HepG2 (cell line): ENCODE data around the gene ARL6IP4. TPM values are rescaled to one million over a fixed set of nuclear protein-coding genes. Genes with fewer than 3 reads are reported as not detected.

Experiments
- ARNTL ChIP-seq: sonication (generic); formaldehyde crosslinking; IDR thresholded peaks from 2 replicates; pipeline ENCODE4 v1.4.0; 2020; ENCODE audit warnings: mild to moderate bottlenecking, missing genetic modification reagents
- DBP ChIP-seq: sonication (generic); formaldehyde crosslinking; IDR thresholded peaks from 2 replicates; pipeline ENCODE4 v1.4.0; 2020; ENCODE audit warnings: missing genetic modification reagents; ENCODE audit errors: not compliant biosample characterization
- JUNB ChIP-seq: sonication (generic); formaldehyde crosslinking; IDR thresholded peaks from 2 replicates; pipeline ENCODE4 v1.8.0; 2022; ENCODE audit warnings: missing genetic modification reagents, mild to moderate bottlenecking, borderline replicate concordance
- KLF12 ChIP-seq: sonication (generic); formaldehyde crosslinking; IDR thresholded peaks from 2 replicates; pipeline ENCODE4 v1.4.0; 2020; ENCODE audit warnings: missing genetic modification reagents, borderline replicate concordance
- MAZ ChIP-seq, 2 experiments: sonication (generic) in 1 of 2; formaldehyde crosslinking in 1 of 2; IDR thresholded peaks; 2 replicates each; pipeline versions ENCODE4 v1.5.0 to v1.6.1; 2012 to 2020; ENCODE audit warnings: low read depth in 2 of 2, mild to moderate bottlenecking in 2 of 2, borderline replicate concordance in 1 of 2, improper control_type of control experiment in 1 of 2, low read length in 1 of 2, missing genetic modification reagents in 1 of 2, moderate library complexity in 1 of 2
- PLSCR1 ChIP-seq: sonication (generic); formaldehyde crosslinking; IDR thresholded peaks from 2 replicates; pipeline ENCODE4 v1.5.0; 2020; ENCODE audit warnings: missing genetic modification reagents, mild to moderate bottlenecking, borderline replicate concordance
- RBAK ChIP-seq: sonication (generic); formaldehyde crosslinking; IDR thresholded peaks from 2 replicates; pipeline ENCODE4 v1.5.1; 2020; ENCODE audit warnings: mild to moderate bottlenecking, missing genetic modification reagents
- SAFB2 ChIP-seq: sonication (generic); formaldehyde crosslinking; IDR thresholded peaks from 2 replicates; pipeline ENCODE4 v1.5.1; 2020; ENCODE audit warnings: missing genetic modification reagents, low read depth, mild to moderate bottlenecking, borderline replicate concordance
- SYNCRIP ChIP-seq: fragments of 200-400 bp; formaldehyde crosslinking; IDR thresholded peaks from 2 replicates; pipeline ENCODE4 v1.6.1; 2018; ENCODE audit warnings: mild to moderate bottlenecking, low read depth, low read length; ENCODE audit not compliant: insufficient read depth
- TRAFD1 ChIP-seq: sonication (generic); formaldehyde crosslinking; IDR thresholded peaks from 2 replicates; pipeline ENCODE4 v1.5.1; 2020; ENCODE audit warnings: missing genetic modification reagents, mild to moderate bottlenecking, borderline replicate concordance
- WIZ ChIP-seq: sonication (generic); formaldehyde crosslinking; IDR thresholded peaks from 2 replicates; pipeline ENCODE4 v1.5.1; 2020; ENCODE audit warnings: mild to moderate bottlenecking, missing genetic modification reagents
- ZBTB33 ChIP-seq: sonication (generic); formaldehyde crosslinking; IDR thresholded peaks from 2 replicates; pipeline ENCODE4 v1.4.0; 2020; ENCODE audit warnings: missing genetic modification reagents
- ZNF33B ChIP-seq: sonication (generic); formaldehyde crosslinking; IDR thresholded peaks from 2 replicates; pipeline ENCODE4 v1.5.1; 2020; ENCODE audit warnings: mild to moderate bottlenecking, missing genetic modification reagents
- ZNF430 ChIP-seq: sonication (generic); formaldehyde crosslinking; IDR thresholded peaks from 2 replicates; pipeline ENCODE4 v1.9.0; 2021; ENCODE audit warnings: mild to moderate bottlenecking, missing genetic modification reagents
- ZNF687 ChIP-seq: sonication (generic); formaldehyde crosslinking; IDR thresholded peaks from 2 replicates; pipeline ENCODE4 v1.5.1; 2020; ENCODE audit warnings: mild to moderate bottlenecking, missing genetic modification reagents, moderate library complexity
- polyA plus RNA-seq, 8 experiments: library from polyadenylated mRNA; depleted of rRNA in 3 of 8; stranded (reverse) in 7 of 8; unstranded in 1 of 8; fragments of >200 nt; fragmentation: Illumina TruSeq in 4 of 8; extraction: Trizol in 4 of 8; gene quantifications; 2 replicates each; pipeline versions ENCODE4 v1.2.1 to v1.2.3, GENCODE V29; 2011 to 2016; ENCODE audit warnings: low read depth in 4 of 8, missing spikeins in 1 of 8, mixed read lengths in 1 of 8; ENCODE audit not compliant: insufficient read depth in 1 of 8
- total RNA-seq, 5 experiments: library from RNA; depleted of rRNA; stranded (reverse); fragments of >200 nt; fragmentation: Illumina TruSeq; extraction: Trizol; gene quantifications; 2 replicates each; pipeline ENCODE4 v1.2.3, GENCODE V29; 2016; ENCODE audit warnings: low read depth in 1 of 5

ARL6IP4 gene
- total and polyA plus RNA-seq, 2 of the 13 experiments (the other 11 are each of a cell fraction or from before 2014, with no cell fraction given), result 155 to 220 TPM

GRCh38 chr12:122980183-122981035 lies at the start of gene ARL6IP4 (continued):
- TF ChIP-seq ZNF687 (CRISPR knock-in tag) (peak; percentile 86), MAZ (IDR thresholded peaks at IDR 0.05; ENCODE audit: borderline replicate concordance, low read depth, low read length) (peak; percentile 34; the same call in 1 of the 2 replicates), MAZ (CRISPR knock-in tag; IDR thresholded peaks at IDR 0.05; ENCODE audit: low read depth) (peak; percentile 64), WIZ (no peak), ZNF430 (CRISPR knock-in tag) (0 out of 2 replicates have a peak, but pooled peaks have one; percentile 44), JUNB (no peak), ZBTB33 (CRISPR knock-in tag) (no peak), ZNF33B (0 out of 2 replicates have a peak, but pooled peaks have one; percentile 27), PLSCR1 (CRISPR knock-in tag) (0 out of 2 replicates have a peak, but pooled peaks have one; percentile 28), SYNCRIP (no peak), ARNTL (CRISPR knock-in tag) (0 out of 2 replicates have a peak, but pooled peaks have one; percentile 16), RBAK (CRISPR knock-in tag) (no peak), TRAFD1 (CRISPR knock-in tag) (no peak), DBP (CRISPR knock-in tag) (no peak), SAFB2 (CRISPR knock-in tag) (peak; percentile 70; the same call in 1 of the 2 replicates), KLF12 (CRISPR knock-in tag) (peak; percentile 75)
